Measurements from ENCODE around the gene TLN1.
A peak's percentile ranks its signal among the peaks of the same experiment; 100 is the strongest.

Gene TLN1

DNA sequence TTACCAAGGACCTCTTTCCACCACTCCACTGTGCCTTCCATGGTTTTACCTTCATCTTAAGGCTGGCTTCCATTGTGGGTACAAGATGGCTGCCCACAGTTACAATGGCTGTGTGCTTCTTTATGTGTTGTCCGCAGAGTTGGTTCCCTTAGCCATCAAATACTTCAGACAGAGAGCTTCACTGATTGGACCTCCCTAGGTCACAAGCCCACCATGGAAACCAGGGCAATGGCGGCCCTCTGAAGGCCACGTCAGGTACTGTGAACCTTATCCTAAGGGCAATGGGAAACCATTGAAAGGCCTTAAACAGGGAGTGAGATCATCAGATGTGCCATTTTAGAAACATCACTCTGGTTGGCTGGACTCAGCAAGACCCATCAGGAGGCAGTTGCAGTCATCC, 64.1 kb downstream of the TLN1 start:
- Mint-ChIP-seq H3K4me1 (ENCODE audit: low read depth) (peaks cover 27% of the 10 kb centered on the region), H3K27me3 (no peaks in the 10 kb centered on the region), H3K27ac (no peak overlapping the region), H3K36me3 (ENCODE audit: low read depth) (peaks cover 5% of the 10 kb centered on the region), H3K9me3 (no peaks in the 10 kb centered on the region), H3K4me3 (no peak overlapping the region)
- DNase-seq, result no peak

DNA sequence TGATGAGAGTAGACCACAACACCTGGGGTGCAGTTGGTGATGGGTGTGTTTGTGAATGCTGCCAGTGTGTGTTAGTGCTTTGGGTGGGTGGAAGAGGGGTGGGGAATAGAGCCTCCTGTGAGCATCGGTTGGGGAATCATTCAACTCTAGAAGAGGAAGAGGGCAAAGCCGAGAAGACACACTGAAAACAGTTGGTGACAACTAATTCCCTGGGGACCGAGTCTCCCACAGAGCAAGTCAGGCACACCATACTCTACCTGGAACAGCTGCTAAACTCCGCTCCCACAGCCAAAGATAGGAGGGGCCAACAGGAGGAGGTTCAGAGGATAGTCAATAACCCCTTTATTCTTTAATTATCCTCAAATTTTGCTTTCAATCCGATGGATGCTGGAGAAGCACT, 65.4 kb downstream of the TLN1 start:
- DNase-seq, result no peak
- Mint-ChIP-seq H3K4me1 (ENCODE audit: low read depth) (peaks cover 40% of the 10 kb centered on the region), H3K36me3 (ENCODE audit: low read depth) (peaks cover 19% of the 10 kb centered on the region), H3K27ac (no peak overlapping the region), H3K27me3 (no peaks in the 10 kb centered on the region), H3K9me3 (no peaks in the 10 kb centered on the region), H3K4me3 (no peak overlapping the region)

DNA sequence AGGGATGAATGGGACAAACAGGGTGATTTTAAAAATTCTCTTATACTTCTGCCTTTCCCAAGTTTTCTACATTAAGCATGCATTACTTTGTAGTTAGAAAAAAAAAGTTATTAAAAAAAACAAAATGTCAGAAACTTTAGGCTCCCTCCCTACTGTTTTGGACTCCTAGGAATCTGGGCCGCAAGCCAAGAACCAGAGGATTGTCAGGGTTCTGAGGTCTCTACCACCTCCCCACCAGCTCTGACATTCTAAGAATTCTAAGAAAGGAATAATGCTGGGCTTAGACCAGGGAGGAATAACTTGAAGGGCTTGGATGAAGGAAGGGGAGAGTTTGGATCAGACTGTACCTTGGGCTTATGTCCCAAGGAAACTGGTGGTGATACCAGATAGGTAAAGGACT, 66.0 kb downstream of the TLN1 start:
- peak overlapping the region; percentile 83 for H3K4me3 Mint-ChIP-seq
- H3K9me3 Mint-ChIP-seq, result no peaks in the 10 kb centered on the region
- peaks cover 23% of the 10 kb centered on the region for H3K36me3 Mint-ChIP-seq (ENCODE audit: low read depth)
- no peak overlapping the region for H3K27ac Mint-ChIP-seq
- no peaks in the 10 kb centered on the region for H3K27me3 Mint-ChIP-seq
- peaks cover 44% of the 10 kb centered on the region for H3K4me1 Mint-ChIP-seq (ENCODE audit: low read depth)
- DNase-seq, result no peak

DNA sequence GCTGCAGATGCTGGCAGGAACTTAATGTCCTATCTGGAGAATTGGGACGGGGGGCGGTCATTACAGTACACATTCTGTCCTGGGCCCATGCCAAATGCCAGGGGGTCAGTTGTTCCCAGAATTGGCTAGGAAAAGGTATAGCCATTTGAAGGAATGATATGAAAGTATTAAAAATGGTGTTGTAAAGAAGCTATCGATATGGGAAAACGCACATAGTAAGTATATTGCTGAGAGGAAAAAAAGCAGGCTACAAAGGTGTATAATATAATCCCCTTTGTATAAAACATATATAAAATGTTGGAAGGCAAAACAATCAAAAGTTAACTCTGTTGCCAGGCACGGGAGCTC, 66.5 kb downstream of the TLN1 start:
- Mint-ChIP-seq H3K4me3 (peak overlapping the region; percentile 83), H3K4me1 (ENCODE audit: low read depth) (peaks cover 50% of the 10 kb centered on the region), H3K9me3 (no peaks in the 10 kb centered on the region)

DNA sequence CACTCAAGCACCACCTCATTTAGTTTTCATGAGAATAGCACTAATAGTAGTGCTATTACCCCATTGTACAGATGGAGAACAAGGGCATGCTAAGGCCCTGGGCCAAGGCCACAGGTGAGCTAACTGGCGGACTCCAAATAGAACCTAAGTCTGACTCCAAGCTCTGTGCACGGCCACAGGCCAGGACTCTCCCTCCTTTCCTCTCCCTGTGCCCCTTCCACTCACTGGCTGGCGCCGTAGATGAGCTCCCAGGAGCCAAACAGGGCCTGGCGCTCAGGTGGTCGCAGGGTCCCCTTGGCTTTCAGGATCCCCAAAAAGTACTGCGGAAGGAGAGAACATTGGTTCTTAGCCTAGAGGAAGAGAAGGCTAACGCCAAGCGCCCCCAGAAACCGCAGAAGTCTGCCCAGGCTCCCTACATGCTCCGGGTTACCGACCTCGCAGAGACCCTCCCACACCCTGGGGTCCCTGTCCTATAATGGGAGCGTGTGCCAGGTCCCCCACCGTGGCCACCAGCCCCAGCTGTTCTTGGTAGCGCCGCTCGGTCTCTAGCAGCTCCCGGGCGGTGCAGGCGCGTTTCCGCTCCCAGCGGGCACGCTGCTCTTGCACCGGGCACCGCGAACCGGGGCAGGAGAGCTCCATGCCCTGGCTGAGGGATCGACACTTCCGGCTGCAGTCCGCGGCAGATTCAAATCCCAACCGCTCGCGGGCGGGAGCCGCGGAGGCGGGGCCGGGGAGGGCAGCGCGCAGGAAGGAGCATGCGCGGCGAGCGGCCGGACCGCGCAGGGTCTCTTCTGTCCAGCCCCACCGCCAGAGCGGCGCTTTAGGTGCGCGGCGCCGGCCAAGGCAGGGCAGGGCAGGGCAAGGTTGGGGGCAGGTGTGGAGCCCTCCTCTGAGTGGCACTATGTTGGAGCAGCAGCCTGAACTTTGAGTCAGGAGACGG, 67.2 kb downstream of the TLN1 start, which contains the start of gene ARHGEF39:
TSS of gene ARHGEF39 (minus strand) at position 665 of the 940 bp plus-strand sequence. CDS start at position 639, 26 bp downstream.
- DNase-seq, result peak; percentile 83
- Mint-ChIP-seq H3K9me3 (no peaks in the 10 kb centered on the region), H3K36me3 (ENCODE audit: low read depth) (peaks cover 35% of the 10 kb centered on the region), H3K4me1 (ENCODE audit: low read depth) (peaks cover 56% of the 10 kb centered on the region), H3K27me3 (no peaks in the 10 kb centered on the region), H3K4me3 (peak within 1 kb of the TSS; percentile 83), H3K27ac (peak within 1 kb of the TSS; percentile 72)

More for the DNA sequence above, 66.5 kb downstream of the TLN1 start:
- H3K27me3 Mint-ChIP-seq, result no peaks in the 10 kb centered on the region
- no peak for DNase-seq
- H3K36me3 Mint-ChIP-seq (ENCODE audit: low read depth), result peaks cover 29% of the 10 kb centered on the region
- H3K27ac Mint-ChIP-seq, result peak overlapping the region; percentile 72

DNA sequence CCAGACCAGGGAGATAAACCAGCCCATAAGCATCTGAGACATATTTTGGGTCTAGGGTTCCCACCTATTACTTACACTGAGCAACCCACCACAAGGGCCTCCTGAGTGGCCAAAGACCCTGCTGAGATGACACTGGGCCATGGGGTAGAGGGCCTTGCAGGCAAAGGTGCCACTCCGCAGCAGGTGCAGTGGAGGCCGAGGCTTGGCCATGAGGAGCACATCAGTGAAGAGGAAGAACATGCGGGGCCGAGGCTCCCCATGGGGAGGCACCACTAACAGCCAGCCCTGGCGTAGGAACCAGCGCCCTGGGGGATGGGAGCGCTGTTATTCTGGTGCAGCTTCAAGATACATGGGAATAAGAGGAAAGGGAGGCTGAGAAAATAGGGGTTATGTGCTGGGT, 69.6 kb downstream of the TLN1 start:
- no peak for DNase-seq
- Mint-ChIP-seq H3K4me3 (no peak overlapping the region), H3K4me1 (ENCODE audit: low read depth) (peaks cover 73% of the 10 kb centered on the region), H3K9me3 (no peaks in the 10 kb centered on the region), H3K27ac (peak overlapping the region; percentile 77), H3K36me3 (ENCODE audit: low read depth) (peaks cover 49% of the 10 kb centered on the region), H3K27me3 (peaks cover 3% of the 10 kb centered on the region)

DNA sequence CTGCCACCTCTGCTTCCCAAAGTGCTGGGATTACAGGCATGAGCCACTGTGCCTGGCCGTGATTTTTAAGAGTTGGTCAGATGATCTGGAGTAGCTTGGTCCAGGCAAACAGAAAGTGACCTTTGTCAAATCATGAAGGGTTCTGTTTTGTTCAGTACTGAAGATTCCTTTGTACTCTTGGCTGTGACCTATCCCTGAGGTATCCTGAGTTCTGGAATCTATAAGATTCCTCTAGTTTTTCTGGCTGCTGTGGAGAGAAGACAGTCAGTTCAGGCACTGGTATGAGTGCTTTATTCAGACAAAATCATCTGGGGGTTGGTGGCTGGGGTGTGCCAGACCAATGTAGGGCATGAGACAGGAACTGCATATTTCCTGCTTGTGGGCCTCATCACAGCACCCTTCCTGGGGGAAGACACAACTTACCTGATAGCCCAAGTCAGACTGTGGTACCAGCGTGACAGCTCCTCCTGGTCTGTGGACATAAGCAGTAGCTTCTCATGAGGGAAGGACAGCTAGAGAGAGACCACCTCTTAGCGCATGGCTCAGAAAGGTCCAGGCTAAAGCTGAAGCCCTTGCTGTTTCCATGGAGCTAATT, 70.1 kb downstream of the TLN1 start:
- no peak for DNase-seq
- no peak overlapping the region for H3K4me3 Mint-ChIP-seq
- H3K27ac Mint-ChIP-seq, result peak overlapping the region; percentile 77
- peaks cover 49% of the 10 kb centered on the region for H3K36me3 Mint-ChIP-seq (ENCODE audit: low read depth)
- peaks cover 3% of the 10 kb centered on the region for H3K27me3 Mint-ChIP-seq
- H3K4me1 Mint-ChIP-seq (ENCODE audit: low read depth), result peaks cover 78% of the 10 kb centered on the region
- no peaks in the 10 kb centered on the region for H3K9me3 Mint-ChIP-seq

DNA sequence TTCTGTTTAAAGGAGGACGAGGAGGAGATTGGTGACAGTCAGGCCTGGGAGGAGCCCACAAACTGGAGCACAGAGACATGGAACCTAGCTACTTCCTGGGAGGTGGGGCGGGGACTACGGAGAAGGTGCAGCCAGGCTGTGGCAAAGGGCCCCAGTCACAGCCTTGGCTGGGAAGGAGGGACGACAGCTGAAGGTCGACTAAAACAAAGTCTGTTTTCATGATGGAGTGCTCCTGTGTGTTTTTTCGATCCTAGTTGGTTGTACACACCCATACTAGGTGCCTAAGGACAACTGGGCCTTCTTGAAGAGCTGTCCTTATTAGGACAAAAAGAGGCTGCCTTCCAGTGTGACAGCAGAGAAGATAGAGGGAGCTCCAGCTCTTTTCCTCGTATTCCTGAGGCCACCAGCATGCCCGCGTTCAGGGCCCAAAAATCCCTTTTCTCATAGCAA, 71.0 kb downstream of the TLN1 start:
- peaks cover 49% of the 10 kb centered on the region for H3K36me3 Mint-ChIP-seq (ENCODE audit: low read depth)
- no peak overlapping the region for H3K4me3 Mint-ChIP-seq
- no peak for DNase-seq

DNA sequence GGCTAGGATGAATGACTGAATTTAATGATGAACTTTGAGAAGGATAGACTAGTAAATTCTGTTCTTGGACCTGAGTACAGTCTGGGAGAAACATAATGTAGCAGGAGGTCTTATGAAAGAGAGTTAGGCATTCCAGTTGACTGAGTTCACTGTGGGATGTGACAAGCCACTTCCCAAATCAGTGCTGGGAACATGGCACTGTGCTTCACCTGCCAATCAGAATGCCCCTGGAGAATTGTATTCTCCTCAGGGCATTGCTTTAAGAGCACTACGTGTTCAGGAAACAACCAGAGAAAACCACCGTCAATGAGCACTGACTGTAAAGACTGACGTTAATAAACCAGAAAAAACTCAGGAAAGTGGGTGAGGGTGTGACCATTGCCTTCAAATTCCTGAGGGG, 72.7 kb downstream of the TLN1 start:
- DNase-seq, result no peak
- H3K9me3 Mint-ChIP-seq, result no peaks in the 10 kb centered on the region
- peaks cover 78% of the 10 kb centered on the region for H3K4me1 Mint-ChIP-seq (ENCODE audit: low read depth)
- H3K27me3 Mint-ChIP-seq, result peaks cover 3% of the 10 kb centered on the region
- peaks cover 49% of the 10 kb centered on the region for H3K36me3 Mint-ChIP-seq (ENCODE audit: low read depth)
- H3K4me3 Mint-ChIP-seq, result peak overlapping the region; percentile 86
- H3K27ac Mint-ChIP-seq, result peak overlapping the region; percentile 100

More for the DNA sequence above, 71.0 kb downstream of the TLN1 start:
- Mint-ChIP-seq H3K4me1 (ENCODE audit: low read depth) (peaks cover 84% of the 10 kb centered on the region), H3K27me3 (peaks cover 3% of the 10 kb centered on the region), H3K27ac (peak overlapping the region; percentile 67), H3K9me3 (no peaks in the 10 kb centered on the region)

DNA sequence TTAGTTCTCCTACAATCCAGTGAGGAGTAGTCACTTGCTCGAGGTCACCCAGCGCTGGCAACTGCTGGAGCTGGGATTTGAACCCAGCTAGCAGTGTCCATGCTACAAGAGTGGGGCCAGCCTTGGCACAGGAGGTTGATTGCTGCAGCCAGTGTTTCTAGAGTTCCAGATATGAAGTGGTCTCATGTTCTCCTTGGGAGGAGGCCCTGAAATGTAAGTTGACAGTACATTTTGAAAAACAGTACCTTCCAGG, 73.1 kb downstream of the TLN1 start:
- peaks cover 3% of the 10 kb centered on the region for H3K27me3 Mint-ChIP-seq
- peaks cover 78% of the 10 kb centered on the region for H3K4me1 Mint-ChIP-seq (ENCODE audit: low read depth)
- DNase-seq, result no peak
- H3K27ac Mint-ChIP-seq, result peak overlapping the region; percentile 100
- H3K36me3 Mint-ChIP-seq (ENCODE audit: low read depth), result peaks cover 49% of the 10 kb centered on the region
- H3K4me3 Mint-ChIP-seq, result peak overlapping the region; percentile 86
- no peaks in the 10 kb centered on the region for H3K9me3 Mint-ChIP-seq

DNA sequence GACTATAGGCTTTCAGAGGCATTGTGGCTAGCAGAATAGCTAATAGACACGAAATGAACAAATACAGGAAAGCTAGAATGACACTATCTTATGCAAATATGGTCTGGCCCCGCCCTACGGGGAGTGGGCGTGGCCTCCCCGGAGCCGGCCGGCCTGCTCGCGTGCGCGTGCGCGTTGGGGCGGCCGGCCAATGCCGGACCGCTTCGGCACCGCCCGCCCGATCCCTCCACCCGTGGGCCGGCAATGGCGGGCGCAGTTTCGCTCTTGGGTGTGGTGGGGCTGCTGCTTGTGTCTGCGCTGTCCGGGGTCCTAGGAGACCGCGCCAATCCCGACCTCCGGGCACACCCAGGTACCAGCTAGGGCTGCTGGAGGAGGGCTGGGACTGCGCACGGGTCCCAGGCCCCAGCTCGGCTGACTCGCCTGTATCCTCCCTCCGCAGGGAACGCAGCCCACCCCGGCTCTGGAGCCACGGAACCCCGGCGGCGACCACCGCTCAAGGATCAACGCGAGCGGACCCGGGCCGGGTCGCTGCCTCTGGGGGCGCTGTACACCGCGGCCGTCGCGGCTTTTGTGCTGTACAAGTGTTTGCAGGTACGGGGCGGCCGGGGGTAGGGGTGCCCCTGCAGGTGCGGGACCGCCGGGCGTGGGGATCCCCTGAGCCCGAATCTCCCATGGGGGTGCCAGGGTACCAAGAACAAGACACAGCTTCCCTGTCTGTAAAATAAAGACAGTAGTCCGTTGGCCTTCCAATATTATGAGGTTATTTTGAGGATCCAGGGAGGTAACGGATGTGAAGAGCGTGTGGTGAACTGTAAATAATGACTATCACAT, 73.6 kb downstream of the TLN1 start, which contains the start of gene CCDC107:
TSS of gene CCDC107 (plus strand) at position 156 of the 831 bp plus-strand sequence. CDS start at position 244, 88 bp downstream.
- H3K36me3 Mint-ChIP-seq (ENCODE audit: low read depth), result peaks cover 47% of the 10 kb centered on the region
- H3K9me3 Mint-ChIP-seq, result no peaks in the 10 kb centered on the region
- peak within 1 kb of the TSS; percentile 86 for H3K4me3 Mint-ChIP-seq
- H3K27me3 Mint-ChIP-seq, result peaks cover 3% of the 10 kb centered on the region
- peak within 1 kb of the TSS; percentile 100 for H3K27ac Mint-ChIP-seq
- DNase-seq, result peak; percentile 91
- H3K4me1 Mint-ChIP-seq (ENCODE audit: low read depth), result peaks cover 74% of the 10 kb centered on the region

DNA sequence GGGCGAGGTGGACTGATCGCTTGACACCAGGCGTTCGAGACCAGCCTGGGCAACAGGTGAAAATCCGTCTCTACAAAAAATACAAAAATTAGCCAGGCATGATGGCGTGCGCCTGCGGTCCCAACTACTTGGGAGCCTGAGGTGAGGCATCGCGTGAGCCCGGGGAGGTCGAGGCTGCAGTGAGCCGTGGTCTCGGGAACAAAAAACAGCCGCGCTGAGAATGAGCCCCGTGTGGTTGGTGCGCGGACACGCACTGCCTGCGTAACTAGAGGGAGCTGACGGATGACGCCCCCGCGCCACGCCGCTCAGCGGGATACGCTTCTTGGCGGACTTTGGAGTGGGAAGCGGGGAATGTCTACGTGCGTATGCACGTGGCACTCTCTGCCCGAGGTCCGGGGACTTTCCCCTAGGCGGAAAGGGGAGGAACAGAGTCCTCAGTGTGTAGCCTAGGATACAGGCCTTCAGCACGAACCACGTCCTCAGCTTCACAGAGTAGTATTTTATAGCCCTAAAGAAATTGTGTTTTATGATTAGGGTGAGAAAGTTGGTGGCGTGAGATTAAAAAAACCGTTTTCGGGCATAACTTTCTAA, 74.4 kb downstream of the TLN1 start, which contains the start of gene RMRP:
TSS of gene RMRP (minus strand) at position 474 of the 591 bp plus-strand sequence.
- H3K27ac Mint-ChIP-seq, result peak within 1 kb of the TSS; percentile 100
- peak; percentile 94 for DNase-seq
- H3K4me3 Mint-ChIP-seq, result peak within 1 kb of the TSS; percentile 86
- peaks cover 40% of the 10 kb centered on the region for H3K36me3 Mint-ChIP-seq (ENCODE audit: low read depth)
- H3K27me3 Mint-ChIP-seq, result peaks cover 3% of the 10 kb centered on the region
- peaks cover 67% of the 10 kb centered on the region for H3K4me1 Mint-ChIP-seq (ENCODE audit: low read depth)
- no peaks in the 10 kb centered on the region for H3K9me3 Mint-ChIP-seq

DNA sequence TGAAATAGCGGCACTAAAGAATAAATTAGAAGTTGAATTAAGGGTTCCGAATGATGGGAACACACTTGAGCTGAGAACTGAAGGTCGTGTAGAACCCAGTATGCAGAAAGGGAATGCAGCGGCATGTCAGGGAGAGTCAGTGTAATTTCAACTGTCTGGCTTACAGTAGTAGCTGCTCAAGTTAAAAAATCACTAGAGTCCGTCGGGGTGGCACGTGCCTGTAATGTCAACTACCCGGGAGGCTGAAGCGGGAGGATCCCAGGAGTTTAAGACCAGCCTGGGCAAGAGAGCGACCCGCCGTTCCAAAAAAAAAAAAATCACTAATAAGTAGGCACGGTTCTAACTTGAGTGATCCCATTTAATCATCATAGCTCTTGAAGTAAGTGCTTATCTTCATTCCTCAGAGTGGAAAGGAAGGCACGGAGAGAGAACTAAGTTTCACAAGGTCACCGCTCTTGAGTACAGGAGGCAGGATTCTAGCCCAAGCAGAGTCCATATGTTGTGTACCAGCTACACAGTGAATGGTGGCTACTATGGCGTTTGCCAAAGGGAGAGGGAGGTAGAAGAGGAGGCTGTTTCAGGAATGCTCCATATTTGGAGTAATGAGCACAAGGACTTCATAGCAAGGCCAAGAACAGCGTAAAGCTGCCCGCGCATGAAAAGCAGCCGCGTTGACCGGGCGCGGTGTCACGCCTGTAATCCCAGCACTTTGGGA, 75.0 kb downstream of the TLN1 start:
- Mint-ChIP-seq H3K36me3 (ENCODE audit: low read depth) (peaks cover 34% of the 10 kb centered on the region), H3K9me3 (no peaks in the 10 kb centered on the region), H3K27me3 (peaks cover 3% of the 10 kb centered on the region), H3K4me3 (peak overlapping the region; percentile 86), H3K4me1 (ENCODE audit: low read depth) (peaks cover 65% of the 10 kb centered on the region), H3K27ac (peak overlapping the region; percentile 100)
- no peak for DNase-seq

Measured in activated T-cell treated with anti-CD3 and anti-CD28 coated beads, Interleukin-2, amount 50 U/mL, for 24 hours (primary cell).